Measurements from ENCODE around the gene CATSPER4. TPM values are rescaled to one million over a fixed set of nuclear protein-coding genes. Genes with fewer than 3 reads are reported as not detected.

Gene CATSPER4
- total and polyA plus RNA-seq, 2 of the 13 experiments (the other 11 are each of a cell fraction or from before 2014, with no cell fraction given) = not detected

- in situ Hi-C loops (cut with HindIII; ENCODE audit: extremely low pct_ligation_motif_present, low pct_unique_long_range_greater_than_20kb) (no loop called here), intact Hi-C loops (cut with micrococcal nuclease; ENCODE audit: unreplicated experiment) (no loop called here)
- Histone ChIP-seq H3K36me3 (replicated peaks in 1 of 2; ENCODE audit: control insufficient read depth in 1 of 2, insufficient read depth in 2 of 2, low read length in 2 of 2) (0 out of 5 replicates have a peak, but pooled peaks cover 0 to 2% of the 10 kb centered on the region in 2 experiments), H2AFZ (ENCODE audit: low read length) (no peak overlapping the region), H3K27ac (ENCODE audit: extremely low read length, insufficient read depth, low read length) (no peak overlapping the region), H3K79me2 (ENCODE audit: insufficient read depth, low read length) (no peaks in the 10 kb centered on the region), H3K4me3 (replicated peaks in 1 of 3; ENCODE audit: insufficient read depth in 1 of 3, low read depth in 2 of 3, low read length in 3 of 3) (no peak overlapping the region), H3K27me3 (ENCODE audit: control insufficient read depth in 1 of 2, insufficient read depth in 2 of 2, low read length in 2 of 2) (peaks cover 0 to 11% of the 10 kb centered on the region in 2 experiments; a peak in 2 of 5 replicates), H3K9ac (ENCODE audit: insufficient read depth, low read depth, low read length) (no peak overlapping the region), H4K20me1 (ENCODE audit: insufficient read depth, low read length) (no peaks in the 10 kb centered on the region), H3K9me3 (ENCODE audit: low read length) (no peaks in the 10 kb centered on the region), H3K4me1 (ENCODE audit: insufficient read depth, low read length) (no peaks in the 10 kb centered on the region), H3K4me2 (ENCODE audit: low read depth, low read length) (no peak overlapping the region)
- CTCF ChIA-PET (ENCODE audit: low intra/inter-chr PET ratio, low total read pairs) = no interaction called here
- ATAC-seq (no peak), FAIRE-seq (no peak), DNase-seq (ENCODE audit: low spot score) (no peak)
- no peak for TF ChIP-seq ZNF629 (CRISPR knock-in tag; conservative IDR thresholded peaks at IDR 0.05)
- no peak for TF ChIP-seq ZFP82 (CRISPR knock-in tag; IDR thresholded peaks at IDR 0.05; ENCODE audit: borderline replicate concordance)
- TF ChIP-seq TAF15 (IDR thresholded peaks at IDR 0.05; ENCODE audit: low read depth, low read length, poor library complexity, severe bottlenecking) = no peak
- no peak for TF ChIP-seq BCL3 (CRISPR knock-in tag; IDR thresholded peaks at IDR 0.05)
- no peak for TF ChIP-seq MBNL3 (CRISPR knock-in tag; conservative IDR thresholded peaks at IDR 0.05)
- no peak for TF ChIP-seq ZNF18 (CRISPR knock-in tag; IDR thresholded peaks at IDR 0.05; ENCODE audit: insufficient replicate concordance)
- TF ChIP-seq ZBTB42 (CRISPR knock-in tag; IDR thresholded peaks at IDR 0.05) = no peak
- no peak for TF ChIP-seq TFDP1 (CRISPR knock-in tag; IDR thresholded peaks at IDR 0.05; ENCODE audit: borderline replicate concordance)
- no peak for TF ChIP-seq ZNF646 (CRISPR knock-in tag; IDR thresholded peaks at IDR 0.05)
- TF ChIP-seq ZNF451 (CRISPR knock-in tag; IDR thresholded peaks at IDR 0.05) = no peak
- TF ChIP-seq ZNF24 (IDR thresholded peaks at IDR 0.05) = no peak
- TF ChIP-seq FOXC1 (CRISPR knock-in tag; IDR thresholded peaks at IDR 0.05; ENCODE audit: borderline replicate concordance) = no peak
- BruUV-seq (replicated peaks) = no TSS peak
- POLR2A ChIA-PET = no interaction called here
- WGBS (ENCODE audit: low lambda C conversion rate) = 22% methylated on average over 3 of the region's 3 CpGs
Measured at GRCh38 chr1:26191739-26192138, 1.3 kb downstream of the CATSPER4 start.
